CD4-positive, alpha-beta T cell treated with Interleukin-21 for 1 hour (primary cell): Measurements from ENCODE around the gene MYCBPAP.

ENCODE experiments used
- DNase-seq: peaks from one replicate; pipeline ENCODE4 v3.0.0-alpha.2; 2020

MYCBPAP gene

GRCh38 chr17:50540560-50541401, 32.5 kb downstream of the MYCBPAP start:
- DNase-seq: no peak

DNA sequence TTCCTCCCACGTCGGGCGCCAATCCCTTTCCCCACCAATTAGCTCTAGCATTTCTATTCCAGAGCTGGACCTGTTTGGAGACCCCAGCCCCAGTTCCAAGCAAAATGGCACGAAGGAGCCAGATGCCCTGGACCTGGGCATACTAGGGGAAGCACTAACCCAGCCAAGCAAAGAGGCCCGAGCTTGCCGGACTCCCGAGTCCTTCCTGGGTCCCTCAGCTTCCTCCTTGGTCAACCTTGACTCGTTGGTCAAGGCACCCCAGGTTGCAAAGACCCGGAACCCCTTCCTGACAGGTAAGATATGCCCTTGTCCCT, 33.1 kb downstream of the MYCBPAP start:
- no peak for DNase-seq

DNA sequence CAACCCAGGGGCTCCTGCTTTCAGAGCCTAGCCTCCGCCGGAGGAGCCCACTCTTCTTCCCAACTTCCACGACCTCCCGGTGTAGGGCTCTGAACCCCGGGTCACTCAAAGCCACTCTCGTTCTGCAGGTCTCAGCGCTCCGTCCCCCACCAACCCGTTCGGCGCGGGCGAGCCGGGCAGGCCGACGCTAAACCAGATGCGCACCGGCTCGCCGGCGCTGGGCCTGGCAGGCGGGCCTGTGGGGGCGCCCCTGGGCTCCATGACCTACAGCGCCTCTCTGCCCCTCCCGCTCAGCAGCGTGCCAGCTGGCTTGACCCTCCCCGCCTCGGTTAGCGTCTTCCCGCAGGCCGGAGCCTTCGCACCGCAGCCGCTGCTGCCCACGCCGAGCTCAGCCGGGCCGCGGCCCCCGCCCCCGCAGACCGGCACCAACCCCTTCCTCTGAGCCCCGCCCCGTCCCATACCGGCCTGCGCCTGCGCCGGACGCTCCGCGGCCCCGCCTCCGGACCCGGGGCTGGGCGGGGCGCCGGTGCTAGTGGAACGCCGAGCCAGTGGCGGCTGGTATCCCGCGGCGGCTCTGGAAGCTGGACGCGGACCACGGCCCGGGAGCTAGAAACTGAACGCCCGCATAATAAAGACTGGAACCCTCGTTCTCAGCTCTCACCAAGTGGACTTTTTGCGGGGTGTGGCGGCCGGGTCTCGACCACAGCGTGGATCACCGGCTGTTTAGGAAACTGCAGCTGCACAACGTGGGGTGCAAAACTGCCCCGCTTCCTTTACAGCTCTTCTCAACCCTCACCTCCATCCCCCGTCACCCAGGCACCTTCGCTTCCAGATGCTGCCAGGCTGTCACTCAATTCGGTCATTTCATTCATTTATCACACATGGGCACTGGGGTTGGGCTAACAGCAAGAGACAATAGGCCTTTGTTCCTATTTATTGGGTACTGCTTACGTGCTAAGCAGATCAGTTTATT, 33.8 kb downstream of the MYCBPAP start:
- DNase-seq: peak; percentile 82

GRCh38 chr17:50542795-50543774, 34.8 kb downstream of the MYCBPAP start:
- DNase-seq: no peak

DNA sequence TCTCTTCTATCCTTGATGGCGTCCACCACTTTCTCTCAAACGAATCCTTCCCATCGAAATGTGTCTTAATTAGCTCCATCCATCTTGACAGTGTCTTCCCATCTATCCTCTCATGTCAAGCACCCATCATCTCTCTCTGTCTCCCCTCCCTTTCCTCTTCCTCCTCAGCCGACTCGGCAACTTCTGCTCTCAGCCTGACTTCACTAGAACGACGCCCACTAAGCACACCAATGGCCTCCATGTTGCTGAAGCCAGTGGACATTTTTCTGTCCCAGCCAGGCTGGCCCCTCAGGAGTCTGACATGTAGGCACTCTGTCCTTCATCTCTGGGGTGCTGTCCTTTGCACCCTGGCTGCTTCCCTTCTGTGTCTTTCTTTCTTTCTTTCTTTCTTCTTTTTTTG, 36.3 kb downstream of the MYCBPAP start:
- no peak for DNase-seq

DNA sequence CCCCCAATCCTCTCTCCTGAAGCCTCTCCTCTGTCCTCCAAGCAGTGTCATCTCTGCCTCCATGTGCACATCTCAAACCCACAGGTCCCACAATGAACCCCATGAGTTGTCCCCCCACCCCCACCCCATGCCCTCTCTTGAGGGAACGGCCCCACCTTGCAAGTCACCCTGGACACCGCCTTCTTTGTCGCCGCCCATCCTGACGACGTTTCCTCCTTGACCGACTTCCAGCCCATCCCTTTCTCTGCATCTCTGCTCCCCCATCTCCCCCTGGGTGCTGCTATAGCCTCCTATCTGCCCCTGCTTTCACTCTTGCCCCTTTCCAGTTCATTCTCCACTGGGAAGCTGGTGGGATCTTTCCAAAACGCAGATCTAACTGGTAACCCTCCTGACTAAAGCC, 37.1 kb downstream of the MYCBPAP start:
- DNase-seq: no peak

DNA sequence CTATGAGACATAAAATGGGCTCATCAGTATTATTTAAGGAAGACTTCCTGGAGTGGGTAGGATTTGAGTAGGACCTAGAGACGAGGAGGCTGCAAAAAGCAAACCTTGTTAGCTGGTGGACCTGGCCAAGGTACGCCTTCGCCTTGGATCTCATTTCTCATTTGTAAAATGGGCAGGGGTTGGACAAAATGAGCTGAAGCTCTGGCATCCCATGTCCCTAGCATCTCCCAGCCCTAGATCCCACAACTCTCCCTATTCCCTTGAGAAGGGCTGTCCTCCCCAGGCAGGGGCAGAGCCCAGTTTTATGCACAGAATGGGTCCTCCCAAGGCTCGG, 38.4 kb downstream of the MYCBPAP start:
- DNase-seq: no peak

GRCh38 chr17:50547035-50547735, 38.9 kb downstream of the MYCBPAP start, which contains the start of gene SPATA20:
TSS of gene SPATA20 (plus strand) at chr17:50547174. CDS start at chr17:50547209, 35 bp downstream.
- DNase-seq: peak; percentile 84

- no peak for DNase-seq
Observed at GRCh38 chr17:50547736-50548083, 39.5 kb downstream of the MYCBPAP start.

- no peak for DNase-seq
Observed at GRCh38 chr17:50548831-50549230, 40.6 kb downstream of the MYCBPAP start.

GRCh38 chr17:50549256-50549941, 41.2 kb downstream of the MYCBPAP start:
- no peak for DNase-seq

GRCh38 chr17:50549969-50550368, 41.7 kb downstream of the MYCBPAP start:
- DNase-seq: no peak

GRCh38 chr17:50550661-50551432, 42.6 kb downstream of the MYCBPAP start:
- no peak for DNase-seq

DNA sequence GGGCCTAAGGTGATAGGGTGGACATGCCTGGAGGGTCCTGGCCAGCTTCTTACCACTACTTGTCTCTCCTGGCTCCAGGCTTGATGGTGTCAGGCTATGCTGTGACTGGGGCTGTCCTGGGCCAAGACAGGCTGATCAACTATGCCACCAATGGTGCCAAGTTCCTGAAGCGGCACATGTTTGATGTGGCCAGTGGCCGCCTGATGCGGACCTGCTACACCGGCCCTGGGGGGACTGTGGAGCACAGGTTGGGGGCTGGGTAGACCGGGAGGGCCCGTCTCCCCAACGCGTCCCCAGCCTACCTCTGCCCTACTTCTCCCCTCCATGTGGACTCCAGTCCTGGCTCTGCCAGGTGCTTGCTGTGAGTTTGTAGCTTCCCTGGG, 43.2 kb downstream of the MYCBPAP start:
- DNase-seq: no peak

- no peak for DNase-seq
Observed at GRCh38 chr17:50551884-50552283, 43.6 kb downstream of the MYCBPAP start.

DNA sequence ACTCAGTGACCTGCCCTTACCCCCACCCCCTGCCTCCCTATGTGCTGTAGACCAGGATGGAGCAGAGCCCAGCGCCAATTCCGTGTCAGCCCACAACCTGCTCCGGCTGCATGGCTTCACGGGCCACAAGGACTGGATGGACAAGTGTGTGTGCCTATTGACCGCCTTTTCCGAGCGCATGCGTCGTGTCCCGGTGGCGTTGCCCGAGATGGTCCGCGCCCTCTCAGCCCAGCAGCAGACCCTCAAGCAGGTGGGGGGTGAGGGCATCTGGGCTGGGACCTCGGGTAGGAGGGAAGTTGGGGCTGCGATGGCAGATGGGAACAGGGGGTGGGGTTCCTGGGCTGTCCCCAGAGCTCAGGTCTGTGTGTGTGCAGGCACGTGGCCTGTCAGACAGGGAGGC, 46.0 kb downstream of the MYCBPAP start:
- no peak for DNase-seq

GRCh38 chr17:50556803-50557202, 48.6 kb downstream of the MYCBPAP start:
- no peak for DNase-seq

DNA sequence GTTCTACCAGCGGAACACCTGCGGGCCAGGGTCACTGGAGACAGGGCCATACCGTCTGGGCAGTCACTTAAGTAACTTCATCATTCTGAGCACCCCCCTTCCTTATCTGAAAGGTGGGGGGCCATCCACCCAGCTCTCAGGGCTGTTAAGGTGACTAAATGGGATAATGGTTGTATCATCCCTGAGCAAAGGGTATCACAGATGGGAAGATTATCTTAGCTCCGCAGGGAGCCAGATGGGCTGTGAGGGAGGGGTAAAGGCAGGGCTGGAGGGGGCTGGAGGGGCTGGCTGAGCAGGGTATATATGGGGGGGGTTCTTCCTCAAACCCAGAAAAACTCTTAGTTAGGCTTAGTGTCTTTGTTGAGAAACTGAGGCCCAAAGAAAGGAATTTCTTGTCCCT, 49.4 kb downstream of the MYCBPAP start:
- DNase-seq: no peak

GRCh38 chr17:50558091-50558490, 49.9 kb downstream of the MYCBPAP start:
- DNase-seq: no peak

DNA sequence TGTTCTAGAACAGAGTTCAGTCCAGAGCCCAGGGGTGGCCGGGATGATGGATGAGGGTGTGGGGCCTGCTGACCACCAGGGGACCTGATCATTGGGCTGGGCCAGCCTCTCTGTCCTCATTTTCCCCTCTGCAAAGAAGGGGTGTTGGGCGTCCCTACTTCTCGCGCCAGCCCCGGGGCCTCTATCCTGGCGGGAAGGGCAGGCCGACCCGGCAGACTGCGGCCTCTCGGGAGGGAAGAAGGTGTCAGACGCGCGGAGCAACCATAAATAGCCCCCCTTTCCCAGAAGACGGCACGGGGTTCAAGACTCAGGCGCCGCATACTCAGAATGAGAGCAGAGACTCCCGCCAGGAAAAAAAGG, 50.3 kb downstream of the MYCBPAP start:
- DNase-seq: no peak
